Measurements from ENCODE around the gene GPR37.

GRCh38 chr7:124697746-124698145 is 67.8 kb downstream of the GPR37 start:
- no peak for TF ChIP-seq CTCF (IDR thresholded peaks at IDR 0.05)
- TF ChIP-seq EZH2phosphoT487 (IDR thresholded peaks at IDR 0.05) = no peak

Data from neural progenitor cell (in vitro differentiated cells).